Choroid plexus epithelial cell (primary cell): ENCODE measurements around the gene IGSF3.
"Not testable (repeated sequence)": the region's sequence is repeated elsewhere in the genome, so short reads cannot be mapped to it uniquely, and the experiment has no call there.

Experiments
- DNase-seq: peaks from one replicate; pipeline ENCODE4 v3.0.0-alpha.2; 2010; ENCODE audit warnings: low read depth
- H3K4me3 ChIP-seq: 2 replicates; pipeline ENCODE4 v1.5.1; 2011; ENCODE audit warnings: low read depth, mild to moderate bottlenecking, control low read depth, low read length, moderate library complexity
- TF ChIP-seq, protein P1 (sequence below): conservative IDR thresholded peaks from 2 replicates; pipeline ENCODE4 v1.5.1; 2011; ENCODE audit warnings: low read depth, mild to moderate bottlenecking, control low read depth, inconsistent platforms, low read length, moderate library complexity

IGSF3 gene

DNA sequence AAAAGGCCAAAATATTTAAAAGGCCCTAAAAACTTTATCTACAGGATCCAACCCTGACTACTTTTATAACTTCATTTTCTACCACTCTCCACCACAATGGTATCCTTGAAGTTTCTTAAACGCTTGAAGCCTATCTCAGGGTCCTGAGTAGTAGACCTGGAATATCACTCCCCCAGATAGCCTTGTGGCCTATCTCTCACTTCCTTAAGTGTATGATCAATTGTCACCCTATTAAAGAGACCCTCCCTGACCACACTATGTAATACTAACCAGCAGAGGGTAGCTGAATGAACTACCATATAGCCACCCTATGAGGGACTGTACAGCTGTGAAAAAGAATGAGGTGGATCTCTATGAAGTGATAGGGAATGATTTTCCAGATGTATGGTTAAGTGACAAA, 102.3 kb downstream of the IGSF3 start:
- DNase-seq = no peak
- H3K4me3 ChIP-seq = no peak overlapping the region
- TF ChIP-seq, protein P1, sequence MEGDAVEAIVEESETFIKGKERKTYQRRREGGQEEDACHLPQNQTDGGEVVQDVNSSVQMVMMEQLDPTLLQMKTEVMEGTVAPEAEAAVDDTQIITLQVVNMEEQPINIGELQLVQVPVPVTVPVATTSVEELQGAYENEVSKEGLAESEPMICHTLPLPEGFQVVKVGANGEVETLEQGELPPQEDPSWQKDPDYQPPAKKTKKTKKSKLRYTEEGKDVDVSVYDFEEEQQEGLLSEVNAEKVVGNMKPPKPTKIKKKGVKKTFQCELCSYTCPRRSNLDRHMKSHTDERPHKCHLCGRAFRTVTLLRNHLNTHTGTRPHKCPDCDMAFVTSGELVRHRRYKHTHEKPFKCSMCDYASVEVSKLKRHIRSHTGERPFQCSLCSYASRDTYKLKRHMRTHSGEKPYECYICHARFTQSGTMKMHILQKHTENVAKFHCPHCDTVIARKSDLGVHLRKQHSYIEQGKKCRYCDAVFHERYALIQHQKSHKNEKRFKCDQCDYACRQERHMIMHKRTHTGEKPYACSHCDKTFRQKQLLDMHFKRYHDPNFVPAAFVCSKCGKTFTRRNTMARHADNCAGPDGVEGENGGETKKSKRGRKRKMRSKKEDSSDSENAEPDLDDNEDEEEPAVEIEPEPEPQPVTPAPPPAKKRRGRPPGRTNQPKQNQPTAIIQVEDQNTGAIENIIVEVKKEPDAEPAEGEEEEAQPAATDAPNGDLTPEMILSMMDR = no peak

DNA sequence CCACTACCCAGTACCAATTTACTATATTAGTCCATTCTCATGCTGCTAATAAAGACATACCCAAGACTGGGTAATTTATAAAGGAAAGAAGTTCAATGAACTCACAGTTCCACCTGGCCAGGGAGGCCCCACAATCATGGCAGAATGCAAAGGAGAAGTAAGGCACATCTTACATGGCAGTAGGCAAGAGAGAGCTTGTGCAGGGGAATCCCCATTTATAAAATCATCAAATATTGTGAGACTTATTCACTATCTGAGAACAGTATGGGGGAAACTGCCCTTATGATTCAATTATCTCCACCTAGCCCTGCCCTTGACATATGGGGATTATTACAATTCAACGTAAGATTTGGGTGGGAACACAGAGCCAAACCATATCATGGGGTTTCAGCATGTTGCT, 103.1 kb downstream of the IGSF3 start:
- H3K4me3 ChIP-seq = no peak overlapping the region
- TF ChIP-seq, protein P1 = no peak
- no peak for DNase-seq

DNA sequence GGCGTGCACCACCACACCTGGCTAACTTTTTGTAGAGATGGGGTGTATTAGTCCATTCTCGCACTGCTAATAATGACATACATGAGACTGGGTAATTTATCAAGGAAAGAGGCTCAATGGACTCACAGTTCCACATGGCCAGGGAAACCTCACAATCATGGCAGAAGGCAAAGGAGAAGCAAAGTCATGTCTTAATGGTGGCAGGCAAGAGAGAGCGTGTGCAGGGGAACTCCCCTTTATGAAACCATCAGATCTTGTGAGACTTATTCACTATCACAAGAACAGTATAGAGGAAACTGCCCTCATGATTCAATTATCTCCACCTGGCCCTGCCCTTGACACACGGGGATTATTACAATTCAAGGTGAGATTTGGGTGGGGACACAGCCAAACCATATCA, 105.1 kb downstream of the IGSF3 start:
- not testable (repeated sequence) for DNase-seq, H3K4me3 ChIP-seq

DNA sequence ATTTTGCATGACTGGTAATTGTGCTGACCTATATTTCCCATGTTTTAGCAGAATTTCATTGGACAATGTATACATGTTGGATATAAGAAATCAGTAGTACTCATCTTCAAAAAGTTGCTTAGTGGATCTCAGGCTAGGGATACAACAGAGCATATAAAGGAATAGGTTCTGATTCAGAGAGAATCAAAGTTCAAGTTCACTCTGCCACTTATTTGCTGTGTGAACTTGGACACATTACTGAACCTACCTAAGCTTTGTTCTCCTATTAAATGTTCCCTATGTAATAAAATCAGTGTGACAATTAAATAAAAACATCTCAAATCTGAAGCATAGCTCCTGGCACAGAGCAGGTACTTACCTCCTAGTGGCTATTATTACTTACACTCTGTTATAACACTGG, 106.0 kb downstream of the IGSF3 start:
- no peak for DNase-seq
- no peak overlapping the region for H3K4me3 ChIP-seq
- TF ChIP-seq, protein P1 = no peak

DNA sequence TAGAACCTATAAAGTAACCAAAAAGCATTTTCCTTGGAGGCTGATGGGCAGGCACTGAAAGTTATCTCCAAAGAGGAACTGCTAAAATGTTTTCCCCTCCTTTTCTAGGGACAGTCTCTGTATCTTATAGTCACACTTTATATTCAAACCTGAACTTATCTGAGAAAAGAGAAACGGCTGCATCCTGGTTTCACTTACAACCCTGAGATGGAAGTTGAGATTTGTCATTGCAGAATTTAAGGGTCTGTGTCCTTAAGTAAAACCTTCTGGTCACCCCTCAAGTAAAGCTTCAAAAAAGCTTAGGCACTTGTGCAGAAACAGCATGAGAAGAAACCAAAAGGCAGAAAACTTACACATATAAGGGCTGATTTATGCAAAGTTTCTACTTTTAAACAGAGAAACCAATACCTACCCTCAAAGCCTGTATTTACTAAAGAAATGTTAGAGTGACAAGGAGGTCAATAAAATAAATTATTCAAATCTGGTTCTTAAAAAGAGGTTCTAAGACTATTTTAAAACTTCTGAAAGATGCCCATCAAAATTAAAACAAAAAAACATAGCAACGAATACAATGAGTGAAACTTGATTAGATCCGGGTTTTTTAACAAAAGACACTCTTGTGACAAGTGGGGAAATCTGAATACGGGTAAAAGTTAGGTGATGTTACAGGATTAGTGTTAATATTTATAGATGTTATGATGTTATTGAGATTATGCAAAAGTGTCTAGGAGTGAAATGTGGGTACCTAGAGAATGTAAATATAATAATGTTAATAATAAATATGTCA, 106.6 kb downstream of the IGSF3 start:
- TF ChIP-seq, protein P1 = no peak
- H3K4me3 ChIP-seq = no peak overlapping the region
- no peak for DNase-seq

DNA sequence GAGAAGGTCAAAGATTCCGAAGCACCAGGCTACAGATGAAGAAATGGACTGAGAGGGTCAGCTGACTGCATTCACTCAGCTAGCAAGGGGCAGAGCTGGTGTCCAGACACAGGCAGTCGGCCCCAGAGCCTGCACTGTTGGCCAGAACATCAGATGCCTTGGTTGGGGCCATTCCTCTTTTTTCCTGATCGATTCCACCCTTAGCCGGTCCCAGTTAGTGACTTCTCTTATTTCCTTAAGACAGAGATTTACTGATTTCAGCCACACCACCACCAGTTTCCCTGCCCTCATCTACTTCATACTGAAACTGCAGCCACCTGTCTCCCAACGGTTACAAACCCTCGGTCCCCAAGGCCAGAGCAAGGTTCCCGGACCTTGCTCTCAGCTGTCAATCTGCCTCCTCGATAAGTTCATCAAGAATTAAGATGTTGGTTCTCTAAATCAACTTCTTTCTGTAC, 108.2 kb downstream of the IGSF3 start:
- H3K4me3 ChIP-seq = no peak overlapping the region
- TF ChIP-seq, protein P1 = no peak
- no peak for DNase-seq

DNA sequence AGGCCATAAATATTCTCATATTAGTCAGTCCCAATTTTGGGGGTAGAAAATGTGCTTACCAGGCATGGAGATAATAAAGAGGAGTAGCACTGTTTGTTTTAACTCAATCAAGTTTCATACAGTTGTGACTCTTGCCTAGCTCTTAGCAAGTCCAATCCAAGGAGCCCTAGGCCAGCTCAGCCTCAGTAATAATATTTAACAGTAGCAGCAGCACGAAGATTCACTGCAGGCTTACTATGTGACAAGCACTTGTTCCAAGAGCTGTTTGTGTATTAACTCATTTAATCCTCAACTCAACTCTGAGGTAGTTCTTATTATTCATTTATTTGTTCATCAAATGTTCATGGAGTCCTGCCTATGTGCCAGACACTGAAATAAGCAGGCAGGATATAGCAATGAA, 109.0 kb downstream of the IGSF3 start:
- TF ChIP-seq, protein P1 = no peak
- no peak overlapping the region for H3K4me3 ChIP-seq
- DNase-seq = no peak
